Measurements from ENCODE around the gene LUZP4. TPM values are rescaled to one million over a fixed set of nuclear protein-coding genes. Genes with fewer than 3 reads are reported as not detected.

LUZP4 gene
- total RNA-seq, 1 experiment from 2014 or later, result not detected

- no peak overlapping the region for H3K9ac ChIP-seq (ENCODE audit: low read length)
- H3K4me1 ChIP-seq (ENCODE audit: control insufficient read depth in 1 of 2, insufficient read depth in 2 of 2, low read length in 2 of 2), result no peaks in the 10 kb centered on the region
- H3K27me3 ChIP-seq (ENCODE audit: insufficient read depth, low read length), result no peaks in the 10 kb centered on the region
- no TSS peak for BruUV-seq (replicated peaks)
- no peak overlapping the region for H2AFZ ChIP-seq (ENCODE audit: low read depth, low read length, poor library complexity, severe bottlenecking)
- H3K4me3 ChIP-seq (replicated peaks in 1 of 2; ENCODE audit: low read depth in 1 of 2, low read length in 2 of 2), result no peak overlapping the region
- H3K79me2 ChIP-seq (ENCODE audit: insufficient read depth, low read length), result no peaks in the 10 kb centered on the region
- ChIA-PET POLR2A (no interaction called here), CTCF (no interaction called here), RAD21 (ENCODE audit: low non-redundant PET in 1 of 2, low total read pairs in 2 of 2, uncharacterized antibody in 2 of 2, unreplicated experiment in 2 of 2) (no interaction called here)
- H4K20me1 ChIP-seq (ENCODE audit: insufficient read depth), result no peaks in the 10 kb centered on the region
- intact Hi-C loops (cut with micrococcal nuclease), result no loop called here
- TF ChIP-seq ATF3 (IDR thresholded peaks at IDR 0.05) (no peak), REST (IDR thresholded peaks at IDR 0.05; ENCODE audit: low read depth) (no peak), CBX3 (IDR thresholded peaks at IDR 0.05; ENCODE audit: low read depth) (no peak), YY1 (IDR thresholded peaks at IDR 0.05; ENCODE audit: extremely low read depth, insufficient replicate concordance, low read depth, low read length) (no peak), SRF (IDR thresholded peaks at IDR 0.05; ENCODE audit: low read depth) (no peak)
- DNase-seq (ENCODE audit: low read depth, low spot score) (no peak), ATAC-seq (no peak)
- no peaks in the 10 kb centered on the region for H3K9me3 ChIP-seq (ENCODE audit: control insufficient read depth in 1 of 2, insufficient read depth in 1 of 2, low read depth in 1 of 2, low read length in 2 of 2)
- H3K27ac ChIP-seq (ENCODE audit: low read depth, low read length), result no peak overlapping the region
- H3K9me2 ChIP-seq (ENCODE audit: insufficient read depth), result no peaks in the 10 kb centered on the region
- H3K4me2 ChIP-seq (ENCODE audit: low read length), result no peak overlapping the region
- no peaks in the 10 kb centered on the region for H3K36me3 ChIP-seq (ENCODE audit: control insufficient read depth in 1 of 2, insufficient read depth in 2 of 2, low read length in 2 of 2)
Observed at GRCh38 chrX:115339441-115340025, 50.0 kb downstream of the LUZP4 start.

GRCh38 chrX:115341421-115341820, 51.9 kb downstream of the LUZP4 start:
- POLR2A ChIA-PET, result no interaction called here
- ATAC-seq (no peak), DNase-seq (ENCODE audit: low read depth, low spot score) (no peak)
- no peak overlapping the region for H2AFZ ChIP-seq (ENCODE audit: low read depth, low read length, poor library complexity, severe bottlenecking)
- H3K9ac ChIP-seq (ENCODE audit: low read length), result no peak overlapping the region
- no peaks in the 10 kb centered on the region for H3K9me3 ChIP-seq (ENCODE audit: control insufficient read depth in 1 of 2, insufficient read depth in 1 of 2, low read depth in 1 of 2, low read length in 2 of 2)
- no TSS peak for BruUV-seq (replicated peaks)
- no peaks in the 10 kb centered on the region for H3K36me3 ChIP-seq (ENCODE audit: control insufficient read depth in 1 of 2, insufficient read depth in 2 of 2, low read length in 2 of 2)
- no peaks in the 10 kb centered on the region for H3K79me2 ChIP-seq (ENCODE audit: insufficient read depth, low read length)
- no peak overlapping the region for H3K4me2 ChIP-seq (ENCODE audit: low read length)
- H3K27me3 ChIP-seq (ENCODE audit: insufficient read depth, low read length), result no peaks in the 10 kb centered on the region
- no peak overlapping the region for H3K4me3 ChIP-seq (replicated peaks in 1 of 2; ENCODE audit: low read depth in 1 of 2, low read length in 2 of 2)
- intact Hi-C loops (cut with micrococcal nuclease), result no loop called here
- no peaks in the 10 kb centered on the region for H4K20me1 ChIP-seq (ENCODE audit: insufficient read depth)
- no peak overlapping the region for H3K27ac ChIP-seq (ENCODE audit: low read depth, low read length)
- peaks cover 5 to 9% of the 10 kb centered on the region in 2 experiments; a peak in 3 of 4 replicates for H3K4me1 ChIP-seq (ENCODE audit: control insufficient read depth in 1 of 2, insufficient read depth in 2 of 2, low read length in 2 of 2)
- no peak for TF ChIP-seq REST (IDR thresholded peaks at IDR 0.05; ENCODE audit: low read depth)
- RAD21 ChIA-PET (ENCODE audit: low non-redundant PET in 1 of 2, low total read pairs in 2 of 2, uncharacterized antibody in 2 of 2, unreplicated experiment in 2 of 2), result interaction anchor here in 1 of 2 experiments (0.7 kb wide), 1 partner anchor 275 kb away, joined by 3 read pairs; no protein-coding TSS in a partner anchor
- CTCF ChIA-PET, result no interaction called here
- H3K9me2 ChIP-seq (ENCODE audit: insufficient read depth), result no peaks in the 10 kb centered on the region

All from HCT116 (cell line).